Endothelial cell of umbilical vein (primary cell): ENCODE measurements around the gene BCL2L2.

Experiments used
- CTCF ChIP-seq, 2 donors: IDR thresholded peaks; 1 replicate in 1 of 2; 2 replicates in 1 of 2; pipeline ENCODE4 v1.5.1; 2011; ENCODE audit warnings: low read length in 2 of 2, mild to moderate bottlenecking in 2 of 2, moderate library complexity in 2 of 2, control low read depth in 1 of 2, inconsistent platforms in 1 of 2, low read depth in 1 of 2; ENCODE audit not compliant: insufficient read depth in 1 of 2; ENCODE audit errors: extremely low read depth in 1 of 2
- EZH2 ChIP-seq: IDR thresholded peaks from 2 replicates; pipeline ENCODE4 v1.6.1; 2012; ENCODE audit warnings: borderline replicate concordance, low read depth, mild to moderate bottlenecking, moderate library complexity, low read length, inconsistent platforms; ENCODE audit not compliant: severe bottlenecking
- GATA2 ChIP-seq: IDR thresholded peaks from 2 replicates; pipeline ENCODE4 v1.7.0; 2011; ENCODE audit warnings: low read depth, mild to moderate bottlenecking, moderate library complexity, mixed read lengths, low read length; ENCODE audit not compliant: insufficient read length, insufficient read depth
- JUN ChIP-seq: IDR thresholded peaks from 2 replicates; pipeline ENCODE4 v1.6.1; 2011; ENCODE audit warnings: borderline replicate concordance, low read depth; ENCODE audit not compliant: insufficient read length, insufficient read depth
- POLR2A ChIP-seq: IDR thresholded peaks from 2 replicates; pipeline ENCODE4 v1.6.1; 2012; ENCODE audit warnings: low read depth, mild to moderate bottlenecking, control low read depth, low read length
- POLR2AphosphoS5 ChIP-seq: IDR thresholded peaks from 2 replicates; pipeline ENCODE4 v1.6.1; 2012; ENCODE audit warnings: low read depth, mild to moderate bottlenecking, control low read depth, low read length, moderate library complexity; ENCODE audit not compliant: insufficient read depth

- no peak for TF ChIP-seq CTCF (IDR thresholded peaks at IDR 0.05; ENCODE audit: extremely low read depth in 1 of 2, insufficient read depth in 1 of 2, low read depth in 1 of 2, low read length in 2 of 2)
- TF ChIP-seq POLR2A: peak; percentile 22
- no peak for TF ChIP-seq JUN
- TF ChIP-seq POLR2AphosphoS5: no peak
- no peak for TF ChIP-seq EZH2
- no peak for TF ChIP-seq GATA2
Observed at GRCh38 chr14:23300687-23301223, 5.9 kb upstream of the BCL2L2 start.
